HepG2 (cell line): ENCODE measurements around the gene GIN1. TPM values are rescaled to one million over a fixed set of nuclear protein-coding genes. Genes with fewer than 3 reads are reported as not detected.
A peak's percentile ranks its signal among the peaks of the same experiment; 100 is the strongest.

Experiments used
- ATAC-seq: fragments of 200-7000 bp; cut with Tn5 transposase; 3 replicates; pipeline ENCODE4 v1.9.1; 2020; ENCODE audit warnings: mild to moderate bottlenecking, moderate library complexity
- BruUV-seq: library from RNA; stranded (reverse); fragments of 400-500 nt; replicated peaks from 2 replicates; lab custom pipeline; 2021; lab: Mats Ljungman, UMichigan
- CTCF ChIA-PET: fragments of 300-600 bp; formaldehyde crosslinking; extraction: SDS; loops from one replicate; lab custom pipeline; 2021; ENCODE audit warnings: low total read pairs, inconsistent platforms, low intra/inter-chr PET ratio; lab: Yijun Ruan, JAX
- POLR2A ChIA-PET: fragments of 350-600 bp; sonication (Branson Sonifier 250); formaldehyde crosslinking; loops from one replicate; lab custom pipeline; 2020; ENCODE audit warnings: antibody characterized with exemption, inconsistent platforms; lab: Yijun Ruan, JAX
- DNase-seq: peaks from one replicate; pipeline ENCODE4 v3.0.0-alpha.2; 2015; ENCODE audit warnings: low spot score
- FAIRE-seq: peaks from 3 replicates; lab custom pipeline; 2011; peaks lifted over from hg19 to GRCh38; lab: Jason Lieb, UNC
- H2AFZ ChIP-seq: one replicate; pipeline ENCODE4 v1.6.1; 2011; ENCODE audit warnings: low read length, inconsistent platforms
- H3K27ac ChIP-seq: fragments of 300-600 bp; 3 replicates; pipeline ENCODE4 v1.8.0; 2011; ENCODE audit warnings: mixed run types, mild to moderate bottlenecking, mixed read lengths, low read length, inconsistent platforms; ENCODE audit not compliant: insufficient read depth; ENCODE audit errors: extremely low read length
- H3K27me3 ChIP-seq, 2 experiments: fragments of 200-600 bp in 1 of 2; 2 replicates in 1 of 2; 3 replicates in 1 of 2; pipeline versions ENCODE4 v1.6.0 to v1.8.0; 2011; ENCODE audit warnings: low read length in 2 of 2, mild to moderate bottlenecking in 2 of 2, moderate library complexity in 2 of 2, inconsistent platforms in 1 of 2; ENCODE audit not compliant: insufficient read depth in 2 of 2, control insufficient read depth in 1 of 2
- H3K36me3 ChIP-seq, 2 experiments: fragments of 200-600 bp in 1 of 2; replicated peaks in 1 of 2; 2 replicates in 1 of 2; 3 replicates in 1 of 2; pipeline versions ENCODE4 v1.5.1 to v1.8.0; 2011; ENCODE audit warnings: low read length in 2 of 2, inconsistent platforms in 1 of 2; ENCODE audit not compliant: insufficient read depth in 2 of 2, control insufficient read depth in 1 of 2
- H3K4me1 ChIP-seq: 2 replicates; pipeline ENCODE4 v1.5.1; 2012; ENCODE audit warnings: low read length, inconsistent platforms; ENCODE audit not compliant: insufficient read depth
- H3K4me2 ChIP-seq: 2 replicates; pipeline ENCODE4 v1.6.0; 2011; ENCODE audit warnings: low read depth, low read length, inconsistent platforms
- H3K4me3 ChIP-seq, 3 experiments: fragments of 200-600 bp in 1 of 3; sonication (generic), shearing (Covaris generic) in 1 of 3; replicated peaks in 1 of 3; 2 replicates each; pipeline ENCODE4 v1.5.1; 2011 to 2016; ENCODE audit warnings: low read length in 3 of 3, inconsistent platforms in 2 of 3, low read depth in 2 of 3, mild to moderate bottlenecking in 2 of 3, control low read depth in 1 of 3, mixed read lengths in 1 of 3; ENCODE audit not compliant: insufficient read depth in 1 of 3
- H3K79me2 ChIP-seq: one replicate; pipeline ENCODE4 v1.6.1; 2011; ENCODE audit warnings: low read length, inconsistent platforms; ENCODE audit not compliant: insufficient read depth
- H3K9ac ChIP-seq: 2 replicates; pipeline ENCODE4 v1.6.0; 2011; ENCODE audit warnings: mild to moderate bottlenecking, low read depth, low read length, inconsistent platforms; ENCODE audit not compliant: insufficient read depth
- H3K9me3 ChIP-seq: 2 replicates; pipeline ENCODE4 v1.5.1; 2012; ENCODE audit warnings: mild to moderate bottlenecking, low read length
- H4K20me1 ChIP-seq: 2 replicates; pipeline ENCODE4 v1.6.0; 2011; ENCODE audit warnings: inconsistent platforms, mild to moderate bottlenecking, low read length, moderate library complexity; ENCODE audit not compliant: insufficient read depth
- KAT8 ChIP-seq: IDR thresholded peaks from 2 replicates; pipeline ENCODE4 v1.6.1; 2016; ENCODE audit warnings: missing genetic modification reagents, missing compliant biosample characterization
- POLR2A ChIP-seq, 2 experiments: IDR thresholded peaks; 2 replicates each; pipeline ENCODE4 v1.6.1; 2011; ENCODE audit warnings: low read depth in 2 of 2, low read length in 2 of 2, mild to moderate bottlenecking in 1 of 2, moderate library complexity in 1 of 2; ENCODE audit not compliant: insufficient read depth in 1 of 2
- RAD21 ChIP-seq: fragments of 450-650 bp; formaldehyde crosslinking; IDR thresholded peaks from 2 replicates; pipeline ENCODE4 v1.5.0; 2020; ENCODE audit warnings: mild to moderate bottlenecking
- SMC3 ChIP-seq: IDR thresholded peaks from 2 replicates; pipeline ENCODE4 v1.6.1; 2011; ENCODE audit warnings: low read length, improper control_type of control experiment
- STAG1 ChIP-seq: sonication (generic); formaldehyde crosslinking; IDR thresholded peaks from 2 replicates; pipeline ENCODE4 v1.4.0; 2020; ENCODE audit warnings: missing genetic modification reagents
- TEAD3 ChIP-seq: optimal IDR thresholded peaks from 2 replicates; pipeline ENCODE3; 2016; ENCODE audit warnings: borderline replicate concordance
- ZNF10 ChIP-seq: sonication (generic); formaldehyde crosslinking; IDR thresholded peaks from 2 replicates; pipeline ENCODE4 v1.4.0; 2020; ENCODE audit warnings: mild to moderate bottlenecking, low read depth, missing genetic modification reagents, borderline replicate concordance
- ZNF792 ChIP-seq: IDR thresholded peaks from 2 replicates; pipeline ENCODE4 v1.6.1; 2016
- WGBS: methylation state at CpG from one replicate; pipeline ENCODE4 v1.1.6; 2017; ENCODE audit warnings: low lambda C conversion rate; 5-methylcytosine and 5-hydroxymethylcytosine counted together
- in situ Hi-C: cut with HindIII; loops from 2 replicates; pipeline ENCODE4 v1.10.0; 2017; ENCODE audit warnings: low pct_unique_long_range_greater_than_20kb; ENCODE audit not compliant: extremely low pct_ligation_motif_present
- intact Hi-C: fragments of 100-400 bp; cut with micrococcal nuclease; formaldehyde crosslinking; loops from one replicate; pipeline ENCODE4 v1.10.0; 2022; ENCODE audit not compliant: unreplicated experiment
- polyA plus RNA-seq, 8 experiments: library from polyadenylated mRNA; depleted of rRNA in 3 of 8; stranded (reverse) in 7 of 8; unstranded in 1 of 8; fragments of >200 nt; fragmentation: Illumina TruSeq in 4 of 8; extraction: Trizol in 4 of 8; gene quantifications; 2 replicates each; pipeline versions ENCODE4 v1.2.1 to v1.2.3, GENCODE V29; 2011 to 2016; ENCODE audit warnings: low read depth in 4 of 8, missing spikeins in 1 of 8, mixed read lengths in 1 of 8; ENCODE audit not compliant: insufficient read depth in 1 of 8
- total RNA-seq, 5 experiments: library from RNA; depleted of rRNA; stranded (reverse); fragments of >200 nt; fragmentation: Illumina TruSeq; extraction: Trizol; gene quantifications; 2 replicates each; pipeline ENCODE4 v1.2.3, GENCODE V29; 2016; ENCODE audit warnings: low read depth in 1 of 5
- TF ChIP-seq, protein P1 (sequence below): sonication (generic); formaldehyde crosslinking; IDR thresholded peaks from 2 replicates; pipeline ENCODE4 v1.9.0; 2022; ENCODE audit warnings: missing genetic modification reagents, mild to moderate bottlenecking, borderline replicate concordance
- TF ChIP-seq, protein P2 (sequence below): sonication (generic); formaldehyde crosslinking; IDR thresholded peaks from 2 replicates; pipeline ENCODE4 v1.5.0; 2020; ENCODE audit warnings: mild to moderate bottlenecking, missing genetic modification reagents, moderate library complexity

GIN1 gene
- total and polyA plus RNA-seq, 2 of the 13 experiments (the other 11 are each of a cell fraction or from before 2014, with no cell fraction given): 1.7 to 7.7 TPM

DNA sequence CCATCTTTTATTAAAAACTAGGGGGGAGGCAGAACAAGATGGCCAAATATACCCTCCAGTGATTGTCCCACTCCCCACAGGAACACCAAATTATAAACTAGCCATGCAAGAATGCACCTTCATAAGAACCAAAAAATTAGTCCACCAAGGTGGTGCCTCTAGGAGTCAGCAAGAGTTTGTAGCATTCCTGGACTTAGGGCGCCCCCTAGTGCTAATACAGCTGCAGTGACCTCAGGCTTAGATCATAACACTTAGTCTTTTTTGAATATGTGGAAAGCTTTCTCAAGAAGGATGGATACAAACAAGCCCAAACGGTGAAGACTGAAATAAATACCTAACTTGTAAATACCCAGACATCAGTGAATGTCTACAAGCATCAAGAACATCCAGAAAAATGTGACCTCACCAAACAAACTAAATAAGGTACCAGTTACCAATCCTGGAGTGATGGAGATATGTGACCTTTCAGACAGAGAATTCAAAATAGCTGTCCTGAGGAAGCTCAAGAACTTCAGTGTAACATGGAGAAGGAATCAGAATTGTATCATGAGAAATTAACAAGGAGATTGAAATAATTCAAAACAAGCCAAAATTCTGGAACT is 19.4 kb upstream of the GIN1 start:
- ATAC-seq: peak; percentile 98
- POLR2A ChIA-PET: no interaction called here

More for the DNA sequence above, 19.4 kb upstream of the GIN1 start:
- H4K20me1 ChIP-seq: no peaks in the 10 kb centered on the region
- H3K79me2 ChIP-seq: no peaks in the 10 kb centered on the region
- no peak overlapping the region for H3K27ac ChIP-seq
- H2AFZ ChIP-seq: no peak overlapping the region
- no peaks in the 10 kb centered on the region for H3K9me3 ChIP-seq
- CTCF ChIA-PET: interaction anchor here (0.8 to 1.5 kb wide), 3 partner anchors 358 to 556 kb away, joined by 6 to 18 read pairs (median 7); no protein-coding TSS in a partner anchor
- H3K36me3 ChIP-seq: no peaks in the 10 kb centered on the region; a peak in 2 of 5 replicates
- FAIRE-seq (peak; percentile 84), DNase-seq (peak; percentile 69)
- H3K4me1 ChIP-seq: no peaks in the 10 kb centered on the region
- 0% methylated on average over 2 of the region's 2 CpGs for WGBS
- TF ChIP-seq POLR2A (IDR thresholded peaks at IDR 0.05; ENCODE audit: insufficient read depth in 1 of 2, low read depth in 2 of 2, low read length in 2 of 2) (no peak), ZNF10 (CRISPR knock-in tag) (no peak), SMC3 (peak; percentile 91), ZNF792 (0 out of 2 replicates have a peak, but pooled peaks have one; percentile 33), TEAD3 (peak; percentile 57), RAD21 (CRISPR knock-in tag) (peak; percentile 78), KAT8 (CRISPR knock-in tag) (0 out of 2 replicates have a peak, but pooled peaks have one; percentile 15), STAG1 (peak; percentile 92)
- TF ChIP-seq, protein P1, sequence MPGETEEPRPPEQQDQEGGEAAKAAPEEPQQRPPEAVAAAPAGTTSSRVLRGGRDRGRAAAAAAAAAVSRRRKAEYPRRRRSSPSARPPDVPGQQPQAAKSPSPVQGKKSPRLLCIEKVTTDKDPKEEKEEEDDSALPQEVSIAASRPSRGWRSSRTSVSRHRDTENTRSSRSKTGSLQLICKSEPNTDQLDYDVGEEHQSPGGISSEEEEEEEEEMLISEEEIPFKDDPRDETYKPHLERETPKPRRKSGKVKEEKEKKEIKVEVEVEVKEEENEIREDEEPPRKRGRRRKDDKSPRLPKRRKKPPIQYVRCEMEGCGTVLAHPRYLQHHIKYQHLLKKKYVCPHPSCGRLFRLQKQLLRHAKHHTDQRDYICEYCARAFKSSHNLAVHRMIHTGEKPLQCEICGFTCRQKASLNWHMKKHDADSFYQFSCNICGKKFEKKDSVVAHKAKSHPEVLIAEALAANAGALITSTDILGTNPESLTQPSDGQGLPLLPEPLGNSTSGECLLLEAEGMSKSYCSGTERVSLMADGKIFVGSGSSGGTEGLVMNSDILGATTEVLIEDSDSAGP: no peak
- TF ChIP-seq, protein P2, sequence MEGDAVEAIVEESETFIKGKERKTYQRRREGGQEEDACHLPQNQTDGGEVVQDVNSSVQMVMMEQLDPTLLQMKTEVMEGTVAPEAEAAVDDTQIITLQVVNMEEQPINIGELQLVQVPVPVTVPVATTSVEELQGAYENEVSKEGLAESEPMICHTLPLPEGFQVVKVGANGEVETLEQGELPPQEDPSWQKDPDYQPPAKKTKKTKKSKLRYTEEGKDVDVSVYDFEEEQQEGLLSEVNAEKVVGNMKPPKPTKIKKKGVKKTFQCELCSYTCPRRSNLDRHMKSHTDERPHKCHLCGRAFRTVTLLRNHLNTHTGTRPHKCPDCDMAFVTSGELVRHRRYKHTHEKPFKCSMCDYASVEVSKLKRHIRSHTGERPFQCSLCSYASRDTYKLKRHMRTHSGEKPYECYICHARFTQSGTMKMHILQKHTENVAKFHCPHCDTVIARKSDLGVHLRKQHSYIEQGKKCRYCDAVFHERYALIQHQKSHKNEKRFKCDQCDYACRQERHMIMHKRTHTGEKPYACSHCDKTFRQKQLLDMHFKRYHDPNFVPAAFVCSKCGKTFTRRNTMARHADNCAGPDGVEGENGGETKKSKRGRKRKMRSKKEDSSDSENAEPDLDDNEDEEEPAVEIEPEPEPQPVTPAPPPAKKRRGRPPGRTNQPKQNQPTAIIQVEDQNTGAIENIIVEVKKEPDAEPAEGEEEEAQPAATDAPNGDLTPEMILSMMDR: peak; percentile 90
- no TSS peak for BruUV-seq
- no peak overlapping the region for H3K4me3 ChIP-seq
- intact Hi-C loops (loop anchor here (1.0 to 5.0 kb wide), 7 partner anchors 18 to 602 kb away; no protein-coding TSS in a partner anchor), in situ Hi-C loops (loop anchor here (10.0 kb wide), 1 partner anchor 355 kb away; no protein-coding TSS in a partner anchor)
- no peak overlapping the region for H3K4me2 ChIP-seq
- no peak overlapping the region for H3K9ac ChIP-seq
- no peaks in the 10 kb centered on the region for H3K27me3 ChIP-seq
